DND-41 (cell line): ENCODE data around the gene ARL13A.
"Not testable (repeated sequence)": the region's sequence is repeated elsewhere in the genome, so short reads cannot be mapped to it uniquely, and the experiment has no call there.

Source experiments
- ATAC-seq: fragments of 200-7000 bp; cut with Tn5 transposase; 3 replicates; pipeline ENCODE4 v1.9.1; 2021; ENCODE audit warnings: low read depth; ENCODE audit not compliant: insufficient read depth
- DNase-seq: peaks from one replicate; pipeline ENCODE4 v3.0.0-alpha.2; 2020
- H2AFZ ChIP-seq: 2 replicates; pipeline ENCODE4 v1.6.0; 2012; ENCODE audit warnings: low read depth, low read length
- H3K27ac ChIP-seq: 2 replicates; pipeline ENCODE4 v1.5.1; 2012; ENCODE audit warnings: low read length, inconsistent platforms
- H3K27me3 ChIP-seq: fragments of 200-600 bp; sonication (generic); 2 replicates; pipeline ENCODE4 v1.6.0; 2012; ENCODE audit warnings: low read length, mild to moderate bottlenecking, inconsistent platforms; ENCODE audit not compliant: insufficient read depth, poor library complexity
- H3K36me3 ChIP-seq: 2 replicates; pipeline ENCODE4 v1.5.1; 2012; ENCODE audit warnings: low read length, inconsistent platforms; ENCODE audit not compliant: insufficient read depth
- H3K4me1 ChIP-seq: 2 replicates; pipeline ENCODE4 v1.5.1; 2012; ENCODE audit warnings: mild to moderate bottlenecking, low read length; ENCODE audit not compliant: insufficient read depth
- H3K4me2 ChIP-seq: 2 replicates; pipeline ENCODE4 v1.6.0; 2012; ENCODE audit warnings: mild to moderate bottlenecking, moderate library complexity, low read length, inconsistent platforms; ENCODE audit not compliant: insufficient read depth
- H3K4me3 ChIP-seq, 2 experiments: fragments of 200-600 bp in 1 of 2; shearing (Covaris generic) in 1 of 2; 2 replicates each; pipeline ENCODE4 v1.5.1; 2012 to 2016; ENCODE audit warnings: inconsistent platforms in 2 of 2, low read length in 2 of 2, mild to moderate bottlenecking in 2 of 2, low read depth in 1 of 2, moderate library complexity in 1 of 2
- H3K79me2 ChIP-seq: 2 replicates; pipeline ENCODE4 v1.6.0; 2012; ENCODE audit warnings: low read length, inconsistent platforms; ENCODE audit not compliant: insufficient read depth
- H3K9ac ChIP-seq: 2 replicates; pipeline ENCODE4 v1.6.0; 2012; ENCODE audit warnings: low read depth, mild to moderate bottlenecking, inconsistent platforms, low read length, moderate library complexity
- H3K9me3 ChIP-seq: 2 replicates; pipeline ENCODE4 v1.5.1; 2012; ENCODE audit warnings: low read length, moderate library complexity, mild to moderate bottlenecking, inconsistent platforms; ENCODE audit not compliant: insufficient read depth, severe bottlenecking
- H4K20me1 ChIP-seq: 2 replicates; pipeline ENCODE4 v1.6.0; 2012; ENCODE audit warnings: low read length; ENCODE audit not compliant: insufficient read depth
- CTCF ChIP-seq: IDR thresholded peaks from 2 replicates; pipeline ENCODE4 v1.5.1; 2012; ENCODE audit warnings: borderline replicate concordance, low read length, moderate library complexity, mild to moderate bottlenecking; ENCODE audit not compliant: poor library complexity, severe bottlenecking; ENCODE audit errors: extremely low read depth
- EZH2 ChIP-seq: IDR thresholded peaks from 3 replicates; pipeline ENCODE4 v1.6.1; 2012; ENCODE audit warnings: borderline replicate concordance, low read depth, mild to moderate bottlenecking, moderate library complexity, low read length, inconsistent platforms; ENCODE audit not compliant: severe bottlenecking

ARL13A gene

GRCh38 chrX:100999451-100999850 lies 29.9 kb downstream of the ARL13A start:
- Histone ChIP-seq H3K4me1 (no peaks in the 10 kb centered on the region), H3K9me3 (no peaks in the 10 kb centered on the region), H3K4me3 (no peak overlapping the region), H3K4me2 (no peak overlapping the region), H3K27ac (no peak overlapping the region), H2AFZ (no peak overlapping the region), H3K27me3 (no peaks in the 10 kb centered on the region), H3K79me2 (no peaks in the 10 kb centered on the region), H3K9ac (no peak overlapping the region), H3K36me3 (no peaks in the 10 kb centered on the region; the same call in 1 of the 2 replicates), H4K20me1 (no peaks in the 10 kb centered on the region)
- no peak for DNase-seq
- no peak for ATAC-seq
- no peak for TF ChIP-seq EZH2
- no peak for TF ChIP-seq CTCF

GRCh38 chrX:101009090-101009489 lies 39.6 kb downstream of the ARL13A start:
- Histone ChIP-seq H3K79me2 (no peaks in the 10 kb centered on the region), H3K27ac (no peak overlapping the region)

GRCh38 chrX:101012031-101012430 lies 42.5 kb downstream of the ARL13A start:
- not testable (repeated sequence) for H3K4me1 ChIP-seq, H4K20me1 ChIP-seq, H3K4me3 ChIP-seq, H3K27ac ChIP-seq, DNase-seq, H3K27me3 ChIP-seq, H3K4me2 ChIP-seq, H2AFZ ChIP-seq, H3K79me2 ChIP-seq, H3K9me3 ChIP-seq, ATAC-seq, H3K9ac ChIP-seq
- peaks cover 33% of the 10 kb centered on the region for H3K36me3 ChIP-seq

More at GRCh38 chrX:101009090-101009489, 39.6 kb downstream of the ARL13A start:
- Histone ChIP-seq H3K4me1 (no peaks in the 10 kb centered on the region), H3K9me3 (no peaks in the 10 kb centered on the region), H3K4me3 (no peak overlapping the region), H4K20me1 (no peaks in the 10 kb centered on the region), H3K9ac (no peak overlapping the region), H2AFZ (no peak overlapping the region), H3K4me2 (no peak overlapping the region), H3K36me3 (peaks cover 20% of the 10 kb centered on the region), H3K27me3 (no peaks in the 10 kb centered on the region)
- ATAC-seq: no peak
- no peak for DNase-seq
- TF ChIP-seq EZH2 (no peak), CTCF (no peak)

GRCh38 chrX:101022020-101022419 lies 52.5 kb downstream of the ARL13A start:
- ATAC-seq (no peak), DNase-seq (no peak)
- Histone ChIP-seq H3K9me3 (no peaks in the 10 kb centered on the region), H3K79me2 (no peaks in the 10 kb centered on the region), H3K27me3 (no peaks in the 10 kb centered on the region), H3K9ac (no peak overlapping the region), H4K20me1 (no peaks in the 10 kb centered on the region), H3K4me1 (no peaks in the 10 kb centered on the region), H3K4me2 (no peak overlapping the region), H3K4me3 (no peak overlapping the region), H3K36me3 (peaks cover 44% of the 10 kb centered on the region), H2AFZ (no peak overlapping the region), H3K27ac (no peak overlapping the region)
- TF ChIP-seq CTCF: no peak
- TF ChIP-seq EZH2: no peak
